Vagina (tissue), 2 donors: Measurements from ENCODE around the gene QRICH2. TPM values are rescaled to one million over a fixed set of nuclear protein-coding genes. Genes with fewer than 3 reads are reported as not detected.
"Not testable (repeated sequence)": the region's sequence is repeated elsewhere in the genome, so short reads cannot be mapped to it uniquely, and the experiment has no call there.

Source experiments
- DNase-seq, 2 donors: peaks; one replicate each; pipeline ENCODE4 v3.0.0-alpha.2; 2017; ENCODE audit errors: extremely low spot score in 2 of 2
- H3K27ac ChIP-seq: fragments of 200-600 bp; sonication (generic); one replicate; pipeline ENCODE4 v1.5.1; 2019
- H3K27me3 ChIP-seq: fragments of 200-600 bp; sonication (generic); one replicate; pipeline ENCODE4 v1.5.1; 2019
- H3K36me3 ChIP-seq, 2 donors: fragments of 200-600 bp; sonication (generic); one replicate each; pipeline ENCODE4 v1.5.1; 2017 to 2019
- H3K4me1 ChIP-seq: fragments of 200-600 bp; sonication (generic); one replicate; pipeline ENCODE4 v1.5.1; 2019
- H3K4me3 ChIP-seq, 2 donors: fragments of 200-600 bp; sonication (generic); 1 replicate in 1 of 2; 2 replicates in 1 of 2; pipeline ENCODE4 v1.5.1; 2016 to 2019
- H3K9me3 ChIP-seq: fragments of 200-600 bp; sonication (generic); one replicate; pipeline ENCODE4 v1.5.1; 2019
- POLR2A ChIP-seq, 2 donors: fragments of 450-650 bp; IDR thresholded peaks; one replicate each; pipeline ENCODE4 v1.6.1; 2017; ENCODE audit warnings: antibody characterized with exemption in 2 of 2, mild to moderate bottlenecking in 2 of 2, moderate library complexity in 2 of 2
- POLR2AphosphoS5 ChIP-seq, 2 donors: sonication (generic); formaldehyde crosslinking; IDR thresholded peaks; one replicate each; pipeline ENCODE4 v1.9.0; 2017; ENCODE audit warnings: antibody characterized with exemption in 2 of 2, mild to moderate bottlenecking in 2 of 2, low read depth in 1 of 2; ENCODE audit not compliant: insufficient read depth in 1 of 2
- intact Hi-C: fragments of 100-400 bp; cut with DNase I; formaldehyde crosslinking; loops from one replicate; pipeline ENCODE4 v1.15.1; 2023
- total RNA-seq: library from RNA; depleted of rRNA; stranded (reverse); fragments of >200 nt; gene quantifications from one replicate; pipeline ENCODE4 v1.2.3, GENCODE V29; 2016
- TF ChIP-seq, protein P1 (sequence below), 3 experiments: fragments of 450-650 bp in 2 of 3; fragments of 200-600 bp in 1 of 3; sonication (generic) in 1 of 3; IDR thresholded peaks; one replicate each; pipeline ENCODE4 v1.5.1; 2017 to 2019; ENCODE audit warnings: antibody characterized with exemption in 3 of 3, mild to moderate bottlenecking in 2 of 3, moderate library complexity in 2 of 3

The QRICH2 gene
- total RNA-seq, 1 donor from 2014 or later: 10.8 TPM

DNA sequence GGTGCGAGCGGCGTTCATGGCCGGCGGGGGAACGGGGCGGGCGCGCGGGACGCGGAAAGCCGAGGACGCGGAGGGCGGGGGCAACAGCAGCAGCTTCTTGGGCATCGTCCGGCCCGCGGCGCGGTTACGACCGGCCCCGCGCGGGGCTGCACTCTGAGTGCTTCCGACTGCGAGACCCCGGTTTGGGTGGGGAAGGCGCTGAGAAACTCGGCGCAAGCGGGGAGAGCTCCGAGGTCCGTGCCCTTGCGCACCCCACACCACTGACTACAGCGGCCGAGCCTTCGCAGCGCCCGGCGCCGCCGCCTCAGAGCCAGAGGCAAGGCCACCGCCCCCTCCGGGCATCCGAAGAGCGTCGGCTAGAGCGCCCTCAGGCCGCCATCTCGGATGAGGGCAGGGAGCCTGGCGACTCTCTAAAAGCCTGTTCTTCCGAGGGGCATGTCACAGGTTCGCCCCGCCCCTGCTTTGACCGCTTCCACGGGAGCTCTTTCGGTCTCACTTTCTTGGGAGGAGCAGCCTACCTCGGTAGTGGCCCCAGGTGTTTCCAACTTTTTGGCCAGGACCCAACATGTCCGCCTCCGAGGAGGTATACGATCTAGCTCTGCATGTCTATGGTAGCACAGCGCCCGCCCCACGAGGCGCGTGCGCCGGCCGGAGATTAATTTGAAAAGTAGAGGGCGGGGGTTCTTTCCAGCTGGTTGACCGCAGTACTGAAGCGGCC is 45.7 kb upstream of the QRICH2 start, which contains the start of gene PRPSAP1:
PRPSAP1 (minus strand) TSS at position 318 of the 718 bp plus-strand sequence; CDS start at position 105, 213 bp downstream.
- peaks cover 21% of the 10 kb centered on the region for H3K4me1 ChIP-seq
- intact Hi-C loops: no loop called here
- no peaks in the 10 kb centered on the region for H3K9me3 ChIP-seq
- DNase-seq: no peak
- H3K27me3 ChIP-seq: no peaks in the 10 kb centered on the region
- TF ChIP-seq, protein P1, sequence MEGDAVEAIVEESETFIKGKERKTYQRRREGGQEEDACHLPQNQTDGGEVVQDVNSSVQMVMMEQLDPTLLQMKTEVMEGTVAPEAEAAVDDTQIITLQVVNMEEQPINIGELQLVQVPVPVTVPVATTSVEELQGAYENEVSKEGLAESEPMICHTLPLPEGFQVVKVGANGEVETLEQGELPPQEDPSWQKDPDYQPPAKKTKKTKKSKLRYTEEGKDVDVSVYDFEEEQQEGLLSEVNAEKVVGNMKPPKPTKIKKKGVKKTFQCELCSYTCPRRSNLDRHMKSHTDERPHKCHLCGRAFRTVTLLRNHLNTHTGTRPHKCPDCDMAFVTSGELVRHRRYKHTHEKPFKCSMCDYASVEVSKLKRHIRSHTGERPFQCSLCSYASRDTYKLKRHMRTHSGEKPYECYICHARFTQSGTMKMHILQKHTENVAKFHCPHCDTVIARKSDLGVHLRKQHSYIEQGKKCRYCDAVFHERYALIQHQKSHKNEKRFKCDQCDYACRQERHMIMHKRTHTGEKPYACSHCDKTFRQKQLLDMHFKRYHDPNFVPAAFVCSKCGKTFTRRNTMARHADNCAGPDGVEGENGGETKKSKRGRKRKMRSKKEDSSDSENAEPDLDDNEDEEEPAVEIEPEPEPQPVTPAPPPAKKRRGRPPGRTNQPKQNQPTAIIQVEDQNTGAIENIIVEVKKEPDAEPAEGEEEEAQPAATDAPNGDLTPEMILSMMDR (IDR thresholded peaks at IDR 0.05): peak in 2 of 3 experiments; percentile 26 to 68
- TF ChIP-seq POLR2A (IDR thresholded peaks at IDR 0.05) (peak in 1 of 2 donors; percentile 67), POLR2AphosphoS5 (IDR thresholded peaks at IDR 0.05; ENCODE audit: insufficient read depth in 1 of 2, low read depth in 1 of 2) (peak; percentile 90 to 93)
- peak within 1 kb of the TSS; percentile 90 to 95 for H3K4me3 ChIP-seq
- peak within 1 kb of the TSS; percentile 85 for H3K27ac ChIP-seq
- H3K36me3 ChIP-seq: no peaks in the 10 kb centered on the region

DNA sequence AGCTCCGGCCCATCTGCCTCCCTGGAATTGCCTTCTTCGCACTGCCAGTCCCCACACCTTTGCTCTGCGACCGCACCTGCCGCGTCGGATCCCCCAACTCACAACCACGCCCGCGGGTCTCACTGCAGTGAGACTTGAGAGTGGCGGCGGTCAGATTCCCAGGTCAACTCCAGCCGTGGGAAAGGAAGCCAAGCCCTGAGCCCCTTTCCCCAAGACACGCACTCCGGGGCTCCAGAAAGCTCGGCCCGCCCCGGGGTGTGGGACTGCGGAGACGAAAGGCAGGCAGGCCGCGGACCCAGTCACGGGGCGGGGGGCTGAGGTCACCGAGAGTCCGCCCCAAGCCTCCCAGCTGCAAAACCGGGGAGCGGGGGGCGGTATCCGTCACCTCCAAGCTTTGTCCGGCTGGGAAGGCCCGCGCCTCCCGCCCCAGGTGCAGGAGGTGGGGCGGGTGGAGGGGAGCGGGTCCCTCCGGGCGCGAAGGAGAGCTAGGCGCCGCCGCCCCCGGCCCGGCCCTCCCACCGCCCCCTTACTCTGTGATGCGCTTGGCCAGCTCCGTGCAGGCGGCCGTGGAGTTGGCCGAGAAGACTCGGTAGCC is 45.0 kb upstream of the QRICH2 start:
- no peak for DNase-seq
- H3K9me3 ChIP-seq: no peaks in the 10 kb centered on the region
- no peaks in the 10 kb centered on the region for H3K27me3 ChIP-seq
- peak overlapping the region; percentile 90 to 95 for H3K4me3 ChIP-seq
- peaks cover 0 to 2% of the 10 kb centered on the region in 2 donors for H3K36me3 ChIP-seq
- H3K27ac ChIP-seq: peak overlapping the region; percentile 85
- peaks cover 21% of the 10 kb centered on the region for H3K4me1 ChIP-seq
- TF ChIP-seq POLR2AphosphoS5 (IDR thresholded peaks at IDR 0.05; ENCODE audit: insufficient read depth in 1 of 2, low read depth in 1 of 2) (no peak), POLR2A (IDR thresholded peaks at IDR 0.05) (no peak)
- intact Hi-C loops: no loop called here

DNA sequence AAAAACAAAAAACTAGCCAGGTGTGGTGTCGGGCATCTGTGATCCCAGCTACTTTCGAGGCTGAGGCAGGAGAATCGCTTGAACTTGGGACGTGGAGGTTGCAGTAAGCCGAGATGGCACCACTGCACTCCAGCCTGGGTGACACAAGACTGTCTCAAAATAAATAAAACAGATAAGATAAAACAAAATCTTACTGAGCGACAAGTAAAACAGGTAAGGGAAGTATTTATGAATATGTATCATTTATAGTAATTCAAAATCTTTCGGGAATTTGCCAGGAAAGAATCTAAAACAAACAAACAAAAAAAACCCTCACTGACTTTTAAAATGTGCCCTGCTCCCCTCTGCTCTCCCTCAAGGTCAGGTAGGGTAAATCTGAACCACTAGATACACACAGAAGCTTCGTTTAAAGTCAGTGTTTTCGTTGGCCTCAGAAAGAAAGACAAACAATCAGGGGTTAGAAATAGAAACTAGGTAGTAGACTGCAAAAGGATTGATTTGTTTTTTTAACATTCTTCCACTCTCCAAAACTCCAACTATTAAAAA is 43.5 kb upstream of the QRICH2 start:
- no peak for DNase-seq
- H3K36me3 ChIP-seq: peaks cover 0 to 15% of the 10 kb centered on the region in 2 donors
- H3K27ac ChIP-seq: no peak overlapping the region
- TF ChIP-seq, protein P1 (IDR thresholded peaks at IDR 0.05): no peak
- TF ChIP-seq POLR2A (IDR thresholded peaks at IDR 0.05): no peak
- no peak for TF ChIP-seq POLR2AphosphoS5 (IDR thresholded peaks at IDR 0.05; ENCODE audit: insufficient read depth in 1 of 2, low read depth in 1 of 2)
- H3K4me1 ChIP-seq: peaks cover 21% of the 10 kb centered on the region
- no peak overlapping the region for H3K4me3 ChIP-seq
- H3K27me3 ChIP-seq: no peaks in the 10 kb centered on the region
- intact Hi-C loops: no loop called here
- H3K9me3 ChIP-seq: no peaks in the 10 kb centered on the region

DNA sequence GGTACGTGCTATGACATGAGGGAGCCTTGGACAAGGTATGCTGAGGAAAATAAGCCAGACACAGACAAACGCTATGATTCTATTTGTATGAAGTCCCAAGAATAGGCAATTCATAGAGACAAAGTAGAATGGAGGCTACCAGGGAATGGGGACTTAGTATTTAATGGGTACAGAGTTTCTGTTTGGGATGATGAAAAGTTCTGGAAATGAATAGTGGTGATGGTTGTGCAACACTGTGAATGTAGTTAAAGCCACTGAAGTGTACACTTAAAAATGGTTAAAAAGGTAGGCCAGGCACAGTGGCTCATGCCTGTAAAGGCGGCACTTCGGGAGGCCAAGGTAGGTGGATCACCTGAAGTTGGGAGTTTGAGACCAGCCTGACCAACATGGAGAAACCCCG is 42.4 kb upstream of the QRICH2 start:
- Histone ChIP-seq H3K36me3 (peaks cover 0 to 18% of the 10 kb centered on the region in 2 donors), H3K4me3 (no peak overlapping the region), H3K27ac (no peak overlapping the region), H3K4me1 (peaks cover 21% of the 10 kb centered on the region), H3K9me3 (no peaks in the 10 kb centered on the region), H3K27me3 (no peaks in the 10 kb centered on the region)
- DNase-seq: no peak
- intact Hi-C loops: no loop called here
- TF ChIP-seq, protein P1 (IDR thresholded peaks at IDR 0.05): no peak
- TF ChIP-seq POLR2A (IDR thresholded peaks at IDR 0.05) (no peak), POLR2AphosphoS5 (IDR thresholded peaks at IDR 0.05; ENCODE audit: insufficient read depth in 1 of 2, low read depth in 1 of 2) (no peak)

DNA sequence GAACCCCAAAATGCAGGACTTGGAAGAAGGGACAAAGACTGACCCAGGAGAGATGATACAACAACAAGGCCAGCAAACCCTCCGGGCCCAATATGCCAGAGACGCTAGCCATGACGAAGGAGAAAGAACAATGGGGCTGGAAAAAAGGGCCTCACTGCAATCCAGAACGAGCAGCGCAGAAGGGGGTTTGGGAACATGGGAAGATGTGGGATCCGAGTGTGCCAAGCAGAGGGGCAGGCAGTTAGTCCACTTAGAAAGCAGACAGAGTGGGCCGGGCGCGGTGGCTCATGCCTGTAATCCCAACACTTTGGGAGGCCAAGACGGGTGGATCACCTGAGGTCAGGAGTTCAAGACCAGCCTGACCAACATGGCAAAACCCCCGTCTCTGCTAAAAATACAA is 38.9 kb upstream of the QRICH2 start:
- DNase-seq, H3K9me3 ChIP-seq, H3K4me3 ChIP-seq, H3K4me1 ChIP-seq, intact Hi-C loops, H3K27me3 ChIP-seq, H3K27ac ChIP-seq: not testable (repeated sequence)
- peaks cover 0 to 24% of the 10 kb centered on the region in 2 donors for H3K36me3 ChIP-seq
